ENCODE measurements around the gene NFS1. TPM values are rescaled to one million over a fixed set of nuclear protein-coding genes. Genes with fewer than 3 reads are reported as not detected.
"Not testable (repeated sequence)": the region's sequence is repeated elsewhere in the genome, so short reads cannot be mapped to it uniquely, and the experiment has no call there.

NFS1 gene
- total RNA-seq, 2 donors from 2014 or later: 41.1 to 49.2 TPM

DNA sequence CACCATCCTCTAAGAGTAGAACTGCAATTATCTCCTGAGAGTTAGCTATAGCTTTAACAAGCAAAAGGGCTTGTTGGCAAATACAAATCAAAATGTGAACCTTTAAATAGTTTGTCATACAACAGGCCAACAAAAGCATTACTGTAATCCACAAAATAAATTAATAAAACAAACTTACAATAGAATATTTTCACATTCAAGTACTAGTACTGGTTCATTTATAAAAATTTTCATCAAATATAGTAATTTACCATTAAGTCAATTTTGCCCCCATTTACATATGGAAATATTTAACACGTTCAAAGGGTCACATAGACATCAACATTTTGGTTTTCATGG, 33.5 kb upstream of the NFS1 start:
- Mint-ChIP-seq H3K4me3 (peak overlapping the region; percentile 69), H3K4me1 (peaks cover 26% of the 10 kb centered on the region), H3K27ac (no peak overlapping the region), H3K36me3 (ENCODE audit: low read depth) (peaks cover 100% of the 10 kb centered on the region), H3K27me3 (no peaks in the 10 kb centered on the region), H3K9me3 (no peaks in the 10 kb centered on the region)
- no peak for ATAC-seq (replicated peaks)

DNA sequence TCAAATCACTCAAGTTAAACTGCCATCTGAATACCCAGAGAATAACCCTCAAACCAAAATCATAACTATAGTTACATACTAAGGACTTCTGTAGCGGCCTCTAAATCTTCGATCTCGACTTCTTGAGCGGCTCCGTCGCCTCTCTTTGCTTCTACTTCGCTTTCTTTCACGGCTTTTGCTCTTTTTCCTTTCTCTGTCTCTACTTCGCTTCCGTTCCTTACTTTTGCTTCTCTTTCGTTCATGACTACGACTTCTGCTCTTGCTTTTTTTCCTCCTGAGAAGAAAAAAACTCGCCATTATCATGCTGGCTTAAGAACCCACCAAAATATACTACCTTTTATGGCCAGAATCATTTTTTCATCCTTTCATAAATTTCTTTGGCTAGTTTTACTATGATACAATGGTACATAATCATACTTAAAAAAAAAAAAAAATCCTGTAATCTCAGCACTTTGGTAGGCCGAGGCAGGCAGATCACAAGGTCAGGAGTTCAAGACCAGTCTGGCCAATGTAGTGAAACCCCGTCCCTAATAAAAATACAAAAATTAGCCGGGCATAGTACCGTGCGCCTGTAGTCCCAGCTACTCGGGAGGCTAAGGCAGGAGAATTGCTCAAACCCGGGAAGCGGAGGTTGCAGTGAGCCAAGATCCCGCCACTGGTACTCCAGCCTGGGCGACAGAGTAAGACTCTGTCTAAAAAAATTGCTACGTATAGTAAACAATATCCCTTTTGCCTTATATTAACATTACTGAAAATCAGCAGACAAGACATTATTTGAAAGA, 32.9 kb upstream of the NFS1 start:
- H3K4me3 Mint-ChIP-seq: peak overlapping the region; percentile 19

DNA sequence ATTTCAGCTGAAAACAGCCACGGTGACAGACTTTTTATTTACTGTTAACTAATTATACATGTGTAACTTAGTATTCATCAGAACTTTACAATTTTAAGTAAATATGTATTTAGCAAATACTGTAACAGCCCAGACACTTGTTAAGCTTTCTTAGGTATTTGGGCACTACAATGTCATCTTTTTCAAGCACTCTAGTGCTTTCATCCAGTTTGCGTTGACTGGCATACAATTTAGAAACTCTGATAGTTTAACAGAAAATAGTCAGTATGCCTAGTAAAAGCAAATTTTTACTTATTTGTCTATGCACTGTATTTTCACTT, 32.3 kb upstream of the NFS1 start:
- H3K4me1 Mint-ChIP-seq: peaks cover 31% of the 10 kb centered on the region
- no peak for ATAC-seq (replicated peaks)
- peaks cover 100% of the 10 kb centered on the region for H3K36me3 Mint-ChIP-seq (ENCODE audit: low read depth)
- no peaks in the 10 kb centered on the region for H3K9me3 Mint-ChIP-seq
- H3K4me3 Mint-ChIP-seq: peak overlapping the region; percentile 19
- H3K27ac Mint-ChIP-seq: peak overlapping the region; percentile 7
- no peaks in the 10 kb centered on the region for H3K27me3 Mint-ChIP-seq

More for the DNA sequence above, 32.9 kb upstream of the NFS1 start:
- ATAC-seq (replicated peaks): no peak
- peaks cover 26% of the 10 kb centered on the region for H3K4me1 Mint-ChIP-seq
- H3K27ac Mint-ChIP-seq: peak overlapping the region; percentile 7
- no peaks in the 10 kb centered on the region for H3K9me3 Mint-ChIP-seq
- H3K27me3 Mint-ChIP-seq: no peaks in the 10 kb centered on the region
- peaks cover 100% of the 10 kb centered on the region for H3K36me3 Mint-ChIP-seq (ENCODE audit: low read depth)

DNA sequence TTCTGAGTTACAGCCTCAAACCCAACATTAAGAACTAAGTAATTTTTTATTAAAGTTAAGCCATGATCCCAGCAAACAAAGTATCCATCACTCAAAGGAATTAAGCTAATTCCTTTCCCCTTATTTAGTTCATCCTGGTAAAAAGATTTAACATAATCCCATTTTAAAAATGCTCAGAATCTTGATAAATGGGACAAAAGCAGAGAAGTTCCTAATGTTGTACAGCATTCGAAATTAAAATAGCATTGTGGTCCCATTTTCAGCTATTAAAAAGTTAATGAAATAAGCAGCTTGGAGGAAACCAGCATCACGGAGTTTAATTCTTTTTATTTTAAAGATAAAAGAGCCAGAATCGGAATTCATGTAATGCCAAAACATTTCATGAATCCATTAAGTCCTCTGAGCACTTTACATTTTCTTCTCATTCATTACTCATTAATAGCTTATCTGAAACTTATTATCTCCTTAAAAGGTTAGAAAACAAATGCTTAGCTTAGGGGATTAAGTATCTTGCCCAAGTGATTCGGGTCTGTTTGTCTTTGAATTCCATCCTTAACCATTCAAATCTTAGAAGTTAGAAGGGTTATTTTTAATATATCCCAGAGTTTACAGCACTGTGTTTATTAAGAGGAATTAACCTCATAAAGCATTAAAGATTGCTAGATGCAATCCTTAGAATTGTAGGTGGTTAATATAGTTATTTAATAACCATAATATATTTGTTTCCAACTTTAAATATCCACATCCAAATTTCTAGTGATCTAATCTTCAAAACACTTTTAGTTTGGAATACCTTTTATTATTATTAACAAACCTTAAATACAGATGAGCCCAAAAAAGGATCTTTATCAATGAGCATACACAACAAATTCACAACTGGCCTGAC, 31.7 kb upstream of the NFS1 start:
- peak overlapping the region; percentile 19 for H3K4me3 Mint-ChIP-seq
- no peak overlapping the region for H3K27ac Mint-ChIP-seq
- H3K36me3 Mint-ChIP-seq (ENCODE audit: low read depth): peaks cover 100% of the 10 kb centered on the region
- H3K9me3 Mint-ChIP-seq: no peaks in the 10 kb centered on the region
- H3K27me3 Mint-ChIP-seq: no peaks in the 10 kb centered on the region
- H3K4me1 Mint-ChIP-seq: peaks cover 28% of the 10 kb centered on the region
- no peak for ATAC-seq (replicated peaks)

DNA sequence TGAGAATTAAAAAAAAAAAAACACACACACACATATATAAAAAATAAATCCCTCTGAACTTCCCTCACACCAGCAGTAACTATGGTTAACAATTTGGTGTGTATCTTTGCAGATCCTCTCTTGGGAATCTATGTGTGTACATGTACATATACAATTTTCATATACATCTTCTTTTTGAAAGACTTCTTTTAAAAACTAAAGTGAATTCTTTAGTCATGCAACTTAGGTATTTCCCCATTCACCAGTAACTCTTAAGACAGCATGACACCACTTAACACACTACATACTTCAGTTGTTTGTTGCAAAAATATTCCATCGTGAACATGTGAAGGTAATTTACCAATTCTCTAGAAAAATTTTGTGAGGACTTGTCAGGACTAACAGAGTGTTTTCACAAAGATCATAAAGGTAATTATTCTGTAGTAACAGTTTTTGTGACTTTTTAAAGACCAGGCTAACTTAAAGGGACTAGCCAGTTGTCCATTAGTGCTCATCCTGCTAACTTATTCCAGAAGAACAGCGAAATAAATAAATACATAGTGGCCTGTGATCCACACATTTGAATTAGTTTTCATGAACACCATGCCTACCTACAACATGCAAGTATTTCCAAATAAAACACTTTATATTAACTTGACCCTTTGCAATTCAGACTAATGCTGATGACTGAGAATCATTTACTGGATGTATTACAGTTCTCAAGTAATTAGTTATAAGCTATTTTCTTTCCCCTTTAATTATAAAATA, 30.9 kb upstream of the NFS1 start:
- ATAC-seq (replicated peaks): peak; percentile 40
- Mint-ChIP-seq H3K4me1 (peaks cover 25% of the 10 kb centered on the region), H3K27me3 (no peaks in the 10 kb centered on the region), H3K27ac (no peak overlapping the region), H3K4me3 (peak overlapping the region; percentile 12), H3K9me3 (no peaks in the 10 kb centered on the region), H3K36me3 (ENCODE audit: low read depth) (peaks cover 100% of the 10 kb centered on the region)

DNA sequence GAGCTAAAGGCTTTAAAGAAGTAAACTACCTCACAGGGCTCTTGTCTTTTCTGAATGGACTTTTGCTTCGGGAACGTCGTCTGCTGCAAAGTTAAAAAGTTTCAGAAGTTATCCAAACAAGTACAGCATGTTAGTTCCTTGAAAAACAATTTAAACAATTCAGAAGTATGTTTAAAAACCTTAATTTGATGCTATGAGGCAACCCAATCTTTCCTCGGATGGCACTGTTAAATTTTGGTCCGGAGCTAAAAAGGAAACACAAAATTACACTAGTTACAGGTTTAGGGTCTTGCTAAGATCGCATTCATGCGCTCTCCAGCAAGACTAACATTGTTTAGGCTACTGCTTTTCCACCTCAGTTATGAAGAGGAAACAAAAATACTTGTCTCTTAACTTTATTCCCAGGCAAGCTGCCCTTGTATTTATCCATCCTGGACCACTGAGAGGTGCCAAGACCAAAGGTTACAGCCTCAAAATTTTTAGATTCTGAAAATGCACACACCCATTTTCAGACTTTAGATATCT, 30.2 kb upstream of the NFS1 start:
- H3K27ac Mint-ChIP-seq: no peak overlapping the region
- H3K4me1 Mint-ChIP-seq: peaks cover 21% of the 10 kb centered on the region
- no peak for ATAC-seq (replicated peaks)
- H3K4me3 Mint-ChIP-seq: no peak overlapping the region
- peaks cover 100% of the 10 kb centered on the region for H3K36me3 Mint-ChIP-seq (ENCODE audit: low read depth)
- no peaks in the 10 kb centered on the region for H3K9me3 Mint-ChIP-seq
- H3K27me3 Mint-ChIP-seq: no peaks in the 10 kb centered on the region

DNA sequence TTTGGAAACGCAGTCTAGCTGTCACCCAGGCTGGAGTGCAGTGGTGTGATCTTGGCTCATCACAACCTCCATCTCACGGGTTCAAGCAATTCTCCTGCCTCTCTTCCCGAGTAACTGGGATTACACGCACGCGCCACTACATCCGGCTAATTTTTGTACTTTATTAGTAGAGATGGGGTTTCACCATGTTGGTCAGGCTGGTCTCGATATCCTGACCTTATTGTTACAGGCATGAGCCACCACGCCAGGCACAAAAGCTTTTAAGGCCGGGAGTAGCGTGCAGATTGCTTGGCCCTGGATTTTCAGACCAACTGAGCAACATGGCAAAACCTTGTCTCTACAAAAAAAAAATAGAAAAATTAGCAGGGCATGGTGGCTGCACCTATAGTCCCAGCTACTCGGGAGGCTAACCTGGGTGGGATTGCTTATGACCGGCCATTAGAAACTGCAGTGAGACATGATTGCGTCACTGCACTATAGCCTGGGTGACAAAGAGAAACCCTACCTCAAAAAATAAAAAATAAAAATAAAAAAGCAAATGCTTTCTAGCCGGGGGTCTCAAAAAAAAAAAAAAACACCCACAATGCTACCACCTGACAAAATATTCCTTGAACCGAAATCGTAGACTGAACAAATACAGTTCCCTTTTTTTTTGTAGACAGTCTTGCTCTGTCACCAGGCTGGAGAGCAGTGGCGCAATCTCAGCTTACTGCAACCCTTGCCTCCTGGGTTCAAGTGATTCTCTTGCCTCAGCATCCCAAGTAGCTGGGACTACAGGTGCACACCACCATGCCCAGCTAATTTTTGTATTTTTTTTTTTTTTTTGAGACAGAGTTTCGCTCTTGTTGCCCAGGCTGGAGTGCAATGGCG, 27.9 kb upstream of the NFS1 start:
- H3K9me3 Mint-ChIP-seq: no peaks in the 10 kb centered on the region
- peaks cover 100% of the 10 kb centered on the region for H3K36me3 Mint-ChIP-seq (ENCODE audit: low read depth)
- H3K27ac Mint-ChIP-seq: no peak overlapping the region
- H3K4me3 Mint-ChIP-seq: no peak overlapping the region
- peaks cover 14% of the 10 kb centered on the region for H3K4me1 Mint-ChIP-seq
- H3K27me3 Mint-ChIP-seq: no peaks in the 10 kb centered on the region
- ATAC-seq (replicated peaks): no peak

DNA sequence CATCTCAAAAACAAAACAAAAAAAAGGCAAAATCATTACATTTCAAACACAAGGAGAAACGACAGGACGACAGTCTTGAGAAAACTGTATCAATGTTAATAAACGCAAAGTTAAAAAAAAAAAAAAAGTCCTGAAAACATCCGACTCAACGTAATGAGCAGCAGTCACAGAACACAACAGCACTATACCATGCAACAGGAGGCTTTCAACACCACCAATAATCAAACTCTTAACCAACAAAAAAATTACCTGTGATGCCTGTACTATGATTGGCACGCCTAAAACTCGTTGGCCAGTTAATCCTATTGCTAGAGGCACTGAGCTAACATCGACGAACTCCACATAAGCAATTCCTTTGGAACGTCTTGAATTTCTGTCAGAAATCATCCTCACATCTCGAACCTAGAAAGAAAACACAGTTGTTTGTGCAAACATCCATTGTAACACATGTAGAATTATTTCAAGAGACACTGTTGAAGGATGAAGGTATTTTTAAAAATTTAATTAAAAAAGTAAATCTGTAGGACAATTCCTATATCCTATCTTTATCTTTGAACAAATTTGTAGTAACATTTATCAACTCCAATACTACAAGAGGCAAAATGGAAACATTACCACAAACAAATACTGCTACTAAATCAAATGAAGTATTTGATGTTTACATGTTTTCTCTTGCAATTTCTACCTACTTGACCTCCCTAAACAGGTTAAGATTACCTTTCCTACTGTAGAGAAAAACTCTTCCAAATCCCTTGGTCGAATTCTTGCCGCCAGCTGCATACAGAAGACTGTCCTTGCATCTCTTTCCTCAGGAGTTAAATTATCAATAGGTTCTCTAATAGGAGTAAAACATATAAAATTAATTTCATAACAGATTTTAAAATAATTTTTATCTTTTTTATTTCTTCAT, 25.4 kb upstream of the NFS1 start:
- H3K27ac Mint-ChIP-seq: no peak overlapping the region
- H3K36me3 Mint-ChIP-seq (ENCODE audit: low read depth): peaks cover 100% of the 10 kb centered on the region
- no peaks in the 10 kb centered on the region for H3K9me3 Mint-ChIP-seq
- no peak for ATAC-seq (replicated peaks)
- H3K4me3 Mint-ChIP-seq: no peak overlapping the region
- no peaks in the 10 kb centered on the region for H3K27me3 Mint-ChIP-seq
- peaks cover 9% of the 10 kb centered on the region for H3K4me1 Mint-ChIP-seq

DNA sequence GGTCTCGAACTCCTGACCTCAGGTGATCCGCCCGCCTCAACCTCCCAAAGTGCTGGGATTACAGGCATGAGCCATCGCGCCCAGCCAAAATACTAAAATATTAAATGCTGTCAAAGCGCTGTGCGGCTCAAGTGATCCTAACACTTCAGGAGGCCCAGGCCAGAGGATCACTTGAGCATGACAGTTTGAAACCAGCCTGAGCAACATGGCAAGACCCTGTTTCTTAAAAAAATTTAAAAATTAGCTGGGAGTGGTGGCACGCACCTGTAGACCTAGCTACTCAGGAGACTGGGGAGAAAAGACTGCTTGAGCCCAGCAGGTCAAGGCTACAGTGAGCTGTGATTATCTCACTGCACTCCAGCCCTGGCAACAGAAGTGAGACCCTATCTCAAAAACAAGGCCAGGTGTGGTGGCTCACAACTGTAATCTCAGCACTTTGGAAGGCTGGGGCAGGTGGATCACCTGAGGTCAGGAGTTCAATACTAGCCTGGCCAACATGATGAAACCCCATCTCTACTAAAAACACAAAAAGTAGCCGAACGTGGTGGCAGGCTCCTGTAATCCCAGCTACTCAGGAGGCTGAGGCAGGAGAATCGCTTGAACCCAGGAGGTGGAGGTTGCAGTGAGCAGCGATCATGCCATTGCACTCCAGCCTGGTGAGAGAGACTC, 24.6 kb upstream of the NFS1 start:
- not testable (repeated sequence) for H3K9me3 Mint-ChIP-seq; ATAC-seq (replicated peaks); H3K4me1 Mint-ChIP-seq; H3K27ac Mint-ChIP-seq; H3K4me3 Mint-ChIP-seq; H3K27me3 Mint-ChIP-seq
- H3K36me3 Mint-ChIP-seq (ENCODE audit: low read depth): peaks cover 100% of the 10 kb centered on the region

DNA sequence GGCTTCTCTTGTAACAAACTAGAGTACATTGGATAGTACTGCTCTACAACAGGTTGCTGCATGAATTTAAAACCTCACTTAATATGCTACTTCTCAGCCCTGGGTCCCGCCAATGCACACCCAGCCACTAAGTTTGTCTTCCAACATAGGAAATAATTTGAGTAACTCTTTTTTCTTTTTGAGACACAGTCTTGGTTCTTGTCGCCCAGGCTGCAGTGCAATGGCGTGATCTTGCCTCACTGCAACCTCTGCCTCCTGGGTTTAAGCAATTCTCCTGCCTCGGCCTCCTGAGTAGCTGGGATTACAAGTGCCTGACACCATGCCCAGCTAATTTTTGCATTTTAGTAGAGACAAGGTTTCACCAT, 24.1 kb upstream of the NFS1 start:
- H3K27ac Mint-ChIP-seq; ATAC-seq (replicated peaks); H3K4me1 Mint-ChIP-seq; H3K9me3 Mint-ChIP-seq; H3K4me3 Mint-ChIP-seq; H3K27me3 Mint-ChIP-seq: not testable (repeated sequence)
- H3K36me3 Mint-ChIP-seq (ENCODE audit: low read depth): peaks cover 100% of the 10 kb centered on the region

DNA sequence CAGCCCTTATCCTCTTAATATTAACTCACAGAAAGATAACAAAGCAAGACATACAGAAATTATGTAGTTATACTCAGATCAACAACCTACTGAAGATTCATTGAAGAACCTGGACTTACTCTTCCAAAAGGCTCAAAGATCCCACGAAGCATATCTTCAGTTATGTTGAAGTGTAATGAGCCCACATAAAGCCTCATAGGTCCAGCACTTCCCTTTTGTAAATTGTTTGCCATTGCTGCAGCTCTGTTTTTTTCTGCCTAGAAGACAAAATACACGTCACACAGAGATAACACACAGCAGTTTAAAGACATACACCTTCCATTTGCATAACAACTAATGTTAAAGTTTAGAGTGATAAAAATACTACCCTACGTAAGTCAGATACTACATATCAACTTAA, 22.5 kb upstream of the NFS1 start:
- Mint-ChIP-seq H3K27me3 (no peaks in the 10 kb centered on the region), H3K4me3 (no peak overlapping the region), H3K4me1 (peaks cover 4% of the 10 kb centered on the region), H3K9me3 (no peaks in the 10 kb centered on the region), H3K27ac (peak overlapping the region; percentile 48), H3K36me3 (ENCODE audit: low read depth) (peaks cover 100% of the 10 kb centered on the region)
- ATAC-seq (replicated peaks): no peak

DNA sequence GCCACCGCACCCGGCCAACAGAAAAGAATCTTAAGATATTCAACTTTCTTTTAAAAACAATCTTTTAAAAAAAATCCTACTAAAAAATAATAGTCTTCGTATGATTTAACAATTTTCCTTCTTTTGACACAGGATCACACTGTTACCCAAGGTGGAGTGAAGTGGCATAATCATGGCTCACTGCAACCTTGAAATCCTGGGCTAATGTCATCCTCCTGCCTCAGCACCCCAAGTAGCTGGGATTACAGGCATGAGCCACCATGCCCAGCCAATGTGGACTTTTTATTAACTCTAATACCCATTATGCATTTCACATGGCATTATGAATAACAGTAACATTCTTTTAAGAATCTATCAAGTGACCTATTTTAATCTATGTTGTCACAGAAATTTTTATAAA, 22.1 kb upstream of the NFS1 start:
- peaks cover 4% of the 10 kb centered on the region for H3K4me1 Mint-ChIP-seq
- ATAC-seq (replicated peaks): no peak
- no peaks in the 10 kb centered on the region for H3K27me3 Mint-ChIP-seq
- H3K9me3 Mint-ChIP-seq: no peaks in the 10 kb centered on the region
- H3K4me3 Mint-ChIP-seq: no peak overlapping the region
- H3K27ac Mint-ChIP-seq: peak overlapping the region; percentile 48
- H3K36me3 Mint-ChIP-seq (ENCODE audit: low read depth): peaks cover 100% of the 10 kb centered on the region
